Endometrial microvascular endothelial cells (primary cell): ENCODE data around the gene GPR84. TPM values are rescaled to one million over a fixed set of nuclear protein-coding genes. Genes with fewer than 3 reads are reported as not detected.

Experiments
- in situ Hi-C: cut with HindIII; loops from 2 replicates; pipeline ENCODE4 v1.10.0; 2017; ENCODE audit warnings: low sequenced_read_pairs, low pct_unique_long_range_greater_than_20kb; ENCODE audit errors: inconsistent ontology term
- total RNA-seq: library from RNA; depleted of rRNA; stranded (reverse); fragments of >200 nt; gene quantifications from one replicate; pipeline ENCODE4 v1.2.3, GENCODE V29; 2015; ENCODE audit errors: inconsistent ontology term

GPR84 gene
- total RNA-seq, 1 donor from 2014 or later: not detected

- in situ Hi-C loops: no loop called here
Measured at GRCh38 chr12:54377797-54378515, 13.7 kb upstream of the GPR84 start.

GRCh38 chr12:54377007-54377406, 12.7 kb upstream of the GPR84 start:
- in situ Hi-C loops: no loop called here

- in situ Hi-C loops: no loop called here
Measured at GRCh38 chr12:54376596-54376995, 12.3 kb upstream of the GPR84 start.

DNA sequence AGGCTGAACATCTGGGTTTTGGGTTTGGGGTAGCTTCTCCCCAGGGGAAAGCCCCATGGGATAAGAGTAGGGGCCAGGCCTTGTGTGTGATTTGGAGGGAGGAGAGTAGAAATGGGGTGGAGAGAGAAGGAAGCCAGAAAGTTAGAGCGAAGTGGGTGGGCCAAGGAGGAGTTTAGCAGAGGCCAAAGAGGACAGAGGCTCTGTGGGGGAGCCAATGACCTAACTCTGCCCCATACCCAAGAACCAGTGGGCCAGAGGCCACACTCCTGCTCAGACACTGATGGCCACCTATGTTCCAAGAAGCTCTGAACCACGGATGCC, 10.9 kb upstream of the GPR84 start:
- in situ Hi-C loops: no loop called here

GRCh38 chr12:54374562-54375258, 10.4 kb upstream of the GPR84 start:
- in situ Hi-C loops: no loop called here

GRCh38 chr12:54373649-54374561, 9.6 kb upstream of the GPR84 start:
- in situ Hi-C loops: no loop called here

- in situ Hi-C loops: no loop called here
Measured at GRCh38 chr12:54372113-54372806, 8.0 kb upstream of the GPR84 start.

DNA sequence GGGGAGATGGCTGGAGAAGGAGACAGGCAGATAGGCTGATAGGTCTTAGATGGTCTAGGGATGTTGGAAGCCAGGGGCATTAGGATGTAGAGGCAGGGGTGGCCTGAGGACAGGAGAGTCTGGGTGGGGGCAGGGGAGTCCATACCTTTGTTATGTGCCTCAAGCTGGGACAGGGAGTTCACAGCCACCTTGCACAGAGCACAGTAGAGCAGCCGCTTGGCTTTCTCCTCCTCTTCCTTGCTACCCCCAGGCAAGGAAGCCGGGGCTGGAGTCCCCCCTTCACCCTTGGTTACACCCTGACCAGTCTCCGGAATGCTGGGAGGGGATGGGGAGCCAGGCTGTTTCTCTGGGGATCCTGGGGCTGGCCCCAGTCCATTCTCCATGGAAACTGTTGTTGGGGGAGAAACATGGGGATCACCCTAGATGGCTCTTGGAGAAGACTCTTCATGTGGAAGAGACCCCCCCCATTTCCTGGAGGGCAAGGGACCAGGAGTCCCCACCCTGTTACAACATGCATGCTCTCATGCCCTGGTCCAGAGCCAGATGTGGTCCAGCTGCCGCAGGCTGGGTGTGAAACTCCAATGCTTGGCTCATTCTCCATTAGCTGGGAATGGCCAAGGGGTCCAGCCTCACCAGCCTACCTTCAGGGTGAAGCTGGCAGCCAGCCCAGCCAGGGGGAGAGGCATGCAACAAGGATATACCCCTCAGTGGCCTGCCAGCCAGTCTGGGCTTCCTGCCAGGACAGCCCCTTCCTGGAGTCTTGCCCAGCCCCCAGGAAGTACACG, 7.2 kb upstream of the GPR84 start:
- in situ Hi-C loops: no loop called here

GRCh38 chr12:54370171-54370730, 6.0 kb upstream of the GPR84 start:
- in situ Hi-C loops: no loop called here

DNA sequence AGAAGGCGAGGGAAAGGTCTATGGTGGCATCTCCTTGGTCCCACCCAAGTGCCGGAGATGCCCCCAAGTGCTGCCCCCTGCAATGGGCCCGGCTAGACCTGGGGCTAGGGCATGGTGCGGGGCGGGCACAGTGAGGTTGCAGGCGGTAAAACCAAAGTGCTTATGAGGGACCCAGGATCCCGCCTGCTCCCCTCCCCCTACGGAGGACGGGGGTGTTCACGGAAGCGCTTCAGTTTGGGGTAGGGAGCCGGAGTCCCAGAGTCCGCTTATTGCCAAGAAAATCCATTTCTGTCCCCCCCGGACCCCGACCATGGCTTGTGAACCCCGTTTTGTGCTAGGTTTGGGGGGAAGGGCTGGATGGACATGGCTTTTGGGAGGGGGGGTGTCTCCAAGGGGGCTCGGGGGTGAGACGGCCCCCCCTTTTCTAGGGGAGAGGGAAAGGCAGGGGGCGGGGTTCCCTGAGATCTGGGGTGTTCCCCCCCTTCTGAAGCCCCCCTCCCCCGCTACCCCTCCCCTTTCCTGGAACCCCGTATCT, 5.4 kb upstream of the GPR84 start:
- in situ Hi-C loops: no loop called here

DNA sequence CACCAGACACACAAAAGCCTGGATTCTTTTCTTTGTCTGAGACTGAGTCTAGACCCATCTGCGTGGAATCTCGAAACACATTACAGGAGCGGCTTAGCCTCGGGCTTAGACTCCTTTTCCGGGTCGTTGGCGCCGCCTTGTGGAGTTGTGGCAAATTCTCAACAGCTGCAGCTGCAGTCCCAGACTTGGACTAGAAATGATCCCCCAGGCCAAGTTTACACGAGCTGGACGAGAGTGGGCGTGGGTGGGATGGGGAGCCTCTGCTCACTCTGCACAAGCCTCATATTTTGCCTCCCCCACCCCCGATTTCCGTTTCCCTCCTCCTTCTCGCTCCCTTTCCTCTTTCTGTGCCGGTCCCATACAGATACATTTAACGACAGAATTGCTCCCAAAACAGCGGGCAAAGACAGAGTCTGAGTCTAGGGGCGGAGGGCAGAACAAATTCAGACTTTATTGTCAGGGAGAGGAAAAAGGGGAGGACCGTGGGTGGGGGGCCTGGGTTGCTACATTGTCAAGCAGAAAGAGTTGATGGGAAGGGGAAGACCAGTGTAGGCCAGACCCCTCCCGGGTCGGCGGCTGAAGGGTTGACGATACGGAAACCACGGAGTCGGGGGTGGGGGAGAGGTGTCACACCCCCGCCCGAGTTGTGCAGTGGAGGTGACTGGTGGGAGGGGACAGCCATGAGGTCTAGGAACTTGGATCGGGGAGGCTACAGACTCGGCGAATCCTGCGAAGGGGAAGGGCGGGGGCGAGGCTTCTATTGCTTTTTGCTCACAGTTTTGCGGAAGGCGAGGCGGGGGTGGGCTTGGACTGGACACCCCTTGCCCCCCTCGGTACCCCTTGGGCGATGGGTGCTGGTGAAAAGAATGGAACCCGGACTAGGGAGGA, 4.7 kb upstream of the GPR84 start:
- in situ Hi-C loops: no loop called here

DNA sequence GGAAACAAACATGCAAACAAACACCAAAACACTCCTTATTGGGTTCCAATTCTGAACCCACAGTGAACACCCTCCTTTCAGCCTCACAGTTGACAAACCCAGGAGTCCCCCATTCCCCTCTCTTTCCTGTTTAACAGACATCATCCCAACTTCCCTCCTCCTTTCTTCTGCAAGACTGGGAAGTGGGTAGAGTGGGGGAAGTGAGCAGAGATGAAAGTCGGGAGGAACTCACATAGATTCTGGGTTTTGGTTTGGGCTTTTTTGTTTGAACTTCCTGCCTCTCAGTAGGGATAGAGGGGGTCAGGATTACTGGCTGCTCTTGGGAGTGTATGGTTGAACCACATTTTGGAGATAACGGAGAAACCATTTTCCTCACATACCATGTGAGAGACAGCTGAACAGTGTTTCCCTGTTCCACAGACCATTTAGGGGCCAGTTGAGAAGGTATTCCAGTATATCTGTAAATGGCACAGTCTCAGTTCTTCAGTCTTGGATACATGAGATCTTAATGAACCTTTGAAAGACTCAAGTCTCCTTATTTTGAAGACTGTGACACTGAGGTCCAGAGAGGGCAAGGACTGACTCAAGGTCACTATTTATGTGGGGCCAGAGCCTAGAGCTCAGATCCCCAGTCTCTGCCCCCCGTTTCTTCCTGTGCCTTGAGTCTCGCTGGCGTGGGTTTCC, 3.9 kb upstream of the GPR84 start:
- in situ Hi-C loops: no loop called here

GRCh38 chr12:54363618-54364017, 668 bp downstream of the GPR84 start:
- in situ Hi-C loops: loop anchor here (5.0 kb wide), 1 partner anchor 146 kb away; no protein-coding TSS in a partner anchor

- in situ Hi-C loops: loop anchor here (5.0 kb wide), 1 partner anchor 146 kb away; no protein-coding TSS in a partner anchor
Measured at GRCh38 chr12:54363047-54363446, 1.2 kb downstream of the GPR84 start.

DNA sequence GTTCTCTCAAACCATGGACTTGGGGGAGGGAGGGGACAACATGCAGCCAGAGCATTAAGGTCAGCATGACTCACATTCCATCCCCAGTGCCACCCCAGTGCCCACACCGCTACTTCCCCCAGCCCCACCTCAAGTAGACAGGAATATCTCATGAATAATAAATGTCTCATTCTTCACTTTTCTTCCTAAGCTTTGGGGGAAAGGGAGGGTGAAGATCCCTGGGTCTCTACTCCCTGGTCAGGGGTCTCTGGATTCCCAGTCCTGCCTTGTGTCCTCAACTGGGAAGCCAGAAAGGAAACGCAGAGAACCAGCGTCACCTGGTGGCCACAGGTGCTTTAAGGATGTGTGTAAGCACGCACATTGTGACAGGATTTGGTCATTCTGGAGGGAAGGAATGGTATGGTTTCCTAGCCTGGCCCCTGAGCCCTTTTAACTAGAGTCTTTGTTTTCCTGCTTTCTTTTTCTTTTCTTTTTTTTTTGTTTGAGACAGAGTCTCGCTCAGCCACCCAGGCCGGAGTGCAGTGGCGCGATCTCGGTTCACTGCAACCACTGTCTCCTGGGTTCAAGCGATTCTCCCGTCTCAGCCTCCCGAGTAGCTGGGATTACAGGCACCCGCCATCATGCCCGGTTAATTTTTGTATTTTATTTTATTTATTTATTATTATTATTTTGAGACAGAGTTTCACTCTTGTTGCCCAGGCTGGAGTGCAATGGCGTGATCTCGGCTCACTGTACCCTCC, 3.4 kb downstream of the GPR84 start:
- in situ Hi-C loops: loop anchor here (5.0 kb wide), 1 partner anchor 144 kb away; no protein-coding TSS in a partner anchor
